ENCODE measurements around the gene FMN2. TPM values are rescaled to one million over a fixed set of nuclear protein-coding genes. Genes with fewer than 3 reads are reported as not detected.

The FMN2 gene
- total and polyA plus RNA-seq, 3 donors from 2014 or later, result 3.8 to 8.3 (median 4.3) TPM

- Histone ChIP-seq H3K27me3 (no peaks in the 10 kb centered on the region), H3K27ac (no peak overlapping the region), H3K36me3 (ENCODE audit: low read depth, missing control alignments) (no peaks in the 10 kb centered on the region), H3K9me3 (no peaks in the 10 kb centered on the region), H3K4me1 (no peaks in the 10 kb centered on the region), H3K4me3 (no peak overlapping the region)
- WGBS, 2 donors, result 86 to 97% methylated on average over 2 of the region's 2 CpGs
- no peak for TF ChIP-seq POLR2A (IDR thresholded peaks at IDR 0.05)
- TF ChIP-seq CTCF (IDR thresholded peaks at IDR 0.05), result no peak
- DNase-seq, result no peak
- intact Hi-C loops (cut with DNase I; ENCODE audit: low total_unique reads), result loop anchor here (5.0 kb wide), 1 partner anchor 498 kb away; no protein-coding TSS in a partner anchor
These were observed 102.4 kb downstream of the FMN2 start for GRCh38 chr1:240194120-240194519.

GRCh38 chr1:240198376-240198775 is 106.7 kb downstream of the FMN2 start:
- intact Hi-C loops (cut with DNase I; ENCODE audit: low total_unique reads), result no loop called here
- H3K27me3 ChIP-seq, result no peaks in the 10 kb centered on the region
- no peaks in the 10 kb centered on the region for H3K4me1 ChIP-seq
- no peak overlapping the region for H3K27ac ChIP-seq
- no peaks in the 10 kb centered on the region for H3K36me3 ChIP-seq (ENCODE audit: low read depth, missing control alignments)
- no peak for DNase-seq
- TF ChIP-seq POLR2A (IDR thresholded peaks at IDR 0.05) (no peak), CTCF (IDR thresholded peaks at IDR 0.05) (no peak)
- WGBS, 2 donors, result 92% methylated on average over 4 of the region's 4 CpGs
- no peaks in the 10 kb centered on the region for H3K9me3 ChIP-seq
- no peak overlapping the region for H3K4me3 ChIP-seq

- Histone ChIP-seq H3K36me3 (ENCODE audit: low read depth, missing control alignments) (no peaks in the 10 kb centered on the region), H3K27me3 (no peaks in the 10 kb centered on the region), H3K27ac (no peak overlapping the region), H3K4me1 (no peaks in the 10 kb centered on the region), H3K4me3 (no peak overlapping the region), H3K9me3 (no peaks in the 10 kb centered on the region)
- no peak for DNase-seq
- 66% methylated on average over 9 of the region's 9 CpGs for WGBS, 2 donors
- TF ChIP-seq POLR2A (IDR thresholded peaks at IDR 0.05) (no peak), CTCF (IDR thresholded peaks at IDR 0.05) (no peak)
- intact Hi-C loops (cut with DNase I; ENCODE audit: low total_unique reads), result no loop called here
These were observed 108.3 kb downstream of the FMN2 start for GRCh38 chr1:240199758-240200645.

- Histone ChIP-seq H3K36me3 (ENCODE audit: low read depth, missing control alignments) (no peaks in the 10 kb centered on the region), H3K4me1 (no peaks in the 10 kb centered on the region), H3K9me3 (no peaks in the 10 kb centered on the region), H3K27ac (no peak overlapping the region), H3K27me3 (no peaks in the 10 kb centered on the region), H3K4me3 (no peak overlapping the region)
- TF ChIP-seq POLR2A (IDR thresholded peaks at IDR 0.05) (no peak), CTCF (IDR thresholded peaks at IDR 0.05) (no peak)
- intact Hi-C loops (cut with DNase I; ENCODE audit: low total_unique reads), result no loop called here
- DNase-seq, result no peak
- WGBS, 2 donors, result 90 to 91% methylated on average over 4 of the region's 4 CpGs
These were observed 110.2 kb downstream of the FMN2 start for GRCh38 chr1:240201931-240202330.
